ENCODE data around the gene IDNK.

The IDNK gene

GRCh38 chr9:83688921-83689320 is 66.0 kb downstream of the IDNK start:
- DNase-seq (ENCODE audit: low read depth in 4 of 4, low spot score in 1 of 4) = no peak

- no peak for DNase-seq (ENCODE audit: low read depth in 4 of 4, low spot score in 1 of 4)
These were observed 68.5 kb downstream of the IDNK start for GRCh38 chr9:83691492-83691891.

All from stimulated activated CD4-positive, alpha-beta T cell treated with anti-CD3 and anti-CD28 coated beads, Interleukin-1b, Interleukin-23, amount 100 ng/mL, for 24 hours (primary cell).